Stimulated activated CD4-positive, alpha-beta T cell treated with anti-CD3 and anti-CD28 coated beads, Interleukin-2, amount 100 ng/mL, for 4 hours (primary cell): ENCODE data around the gene UPF2.
"Not testable (repeated sequence)": the region's sequence is repeated elsewhere in the genome, so short reads cannot be mapped to it uniquely, and the experiment has no call there.

Experiments
- DNase-seq: peaks from one replicate; pipeline ENCODE4 v3.0.0-alpha.2; 2020; ENCODE audit warnings: low read depth

UPF2 gene, protein sequence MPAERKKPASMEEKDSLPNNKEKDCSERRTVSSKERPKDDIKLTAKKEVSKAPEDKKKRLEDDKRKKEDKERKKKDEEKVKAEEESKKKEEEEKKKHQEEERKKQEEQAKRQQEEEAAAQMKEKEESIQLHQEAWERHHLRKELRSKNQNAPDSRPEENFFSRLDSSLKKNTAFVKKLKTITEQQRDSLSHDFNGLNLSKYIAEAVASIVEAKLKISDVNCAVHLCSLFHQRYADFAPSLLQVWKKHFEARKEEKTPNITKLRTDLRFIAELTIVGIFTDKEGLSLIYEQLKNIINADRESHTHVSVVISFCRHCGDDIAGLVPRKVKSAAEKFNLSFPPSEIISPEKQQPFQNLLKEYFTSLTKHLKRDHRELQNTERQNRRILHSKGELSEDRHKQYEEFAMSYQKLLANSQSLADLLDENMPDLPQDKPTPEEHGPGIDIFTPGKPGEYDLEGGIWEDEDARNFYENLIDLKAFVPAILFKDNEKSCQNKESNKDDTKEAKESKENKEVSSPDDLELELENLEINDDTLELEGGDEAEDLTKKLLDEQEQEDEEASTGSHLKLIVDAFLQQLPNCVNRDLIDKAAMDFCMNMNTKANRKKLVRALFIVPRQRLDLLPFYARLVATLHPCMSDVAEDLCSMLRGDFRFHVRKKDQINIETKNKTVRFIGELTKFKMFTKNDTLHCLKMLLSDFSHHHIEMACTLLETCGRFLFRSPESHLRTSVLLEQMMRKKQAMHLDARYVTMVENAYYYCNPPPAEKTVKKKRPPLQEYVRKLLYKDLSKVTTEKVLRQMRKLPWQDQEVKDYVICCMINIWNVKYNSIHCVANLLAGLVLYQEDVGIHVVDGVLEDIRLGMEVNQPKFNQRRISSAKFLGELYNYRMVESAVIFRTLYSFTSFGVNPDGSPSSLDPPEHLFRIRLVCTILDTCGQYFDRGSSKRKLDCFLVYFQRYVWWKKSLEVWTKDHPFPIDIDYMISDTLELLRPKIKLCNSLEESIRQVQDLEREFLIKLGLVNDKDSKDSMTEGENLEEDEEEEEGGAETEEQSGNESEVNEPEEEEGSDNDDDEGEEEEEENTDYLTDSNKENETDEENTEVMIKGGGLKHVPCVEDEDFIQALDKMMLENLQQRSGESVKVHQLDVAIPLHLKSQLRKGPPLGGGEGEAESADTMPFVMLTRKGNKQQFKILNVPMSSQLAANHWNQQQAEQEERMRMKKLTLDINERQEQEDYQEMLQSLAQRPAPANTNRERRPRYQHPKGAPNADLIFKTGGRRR

DNA sequence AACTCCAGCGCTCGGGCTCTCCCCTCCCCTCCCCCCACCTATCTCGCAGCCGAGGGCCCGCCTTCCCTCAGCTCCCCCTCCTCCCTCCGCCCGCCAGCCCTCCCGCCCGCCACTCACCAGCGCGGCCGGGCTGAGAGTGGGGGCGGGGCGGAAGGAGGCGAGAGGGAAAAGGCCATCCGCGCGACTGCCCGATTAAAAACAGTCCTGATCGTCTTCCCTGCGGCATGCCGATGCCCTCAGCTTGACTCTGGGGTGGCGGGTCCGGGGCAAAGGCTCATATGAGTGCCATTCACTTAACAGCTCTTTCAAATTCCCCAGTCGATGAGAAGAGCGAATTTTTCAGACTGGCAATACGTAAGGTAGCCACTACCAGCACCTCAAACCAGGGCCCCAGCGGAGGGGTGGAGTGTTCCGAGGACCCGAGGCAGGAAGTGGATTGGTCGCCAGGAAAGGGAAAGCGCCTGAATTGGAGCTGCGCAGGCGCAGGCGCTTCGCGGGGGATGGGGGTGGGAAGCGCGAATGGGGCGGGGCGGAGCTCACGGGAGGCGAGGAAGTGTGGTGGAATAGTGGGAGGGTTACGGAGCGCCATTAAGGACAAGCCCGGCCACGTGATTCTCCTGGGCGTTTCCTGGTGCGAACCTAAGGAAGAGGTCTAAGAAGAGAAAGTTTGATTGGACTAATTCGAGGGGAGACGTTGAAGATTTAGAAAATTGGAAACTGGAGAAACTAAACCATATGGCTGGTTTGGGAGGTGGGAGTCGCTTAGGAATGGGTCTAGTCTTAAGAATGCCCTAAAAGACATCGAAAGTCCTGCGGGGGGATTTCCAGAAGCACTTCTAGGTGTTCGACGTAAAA lies at the start of gene UPF2:
Gene UPF2, minus strand, starts transcription at position 13 of the 855 bp plus-strand sequence. CDS start 7,386 bp downstream, outside the sequence.
- peak; percentile 96 for DNase-seq

DNA sequence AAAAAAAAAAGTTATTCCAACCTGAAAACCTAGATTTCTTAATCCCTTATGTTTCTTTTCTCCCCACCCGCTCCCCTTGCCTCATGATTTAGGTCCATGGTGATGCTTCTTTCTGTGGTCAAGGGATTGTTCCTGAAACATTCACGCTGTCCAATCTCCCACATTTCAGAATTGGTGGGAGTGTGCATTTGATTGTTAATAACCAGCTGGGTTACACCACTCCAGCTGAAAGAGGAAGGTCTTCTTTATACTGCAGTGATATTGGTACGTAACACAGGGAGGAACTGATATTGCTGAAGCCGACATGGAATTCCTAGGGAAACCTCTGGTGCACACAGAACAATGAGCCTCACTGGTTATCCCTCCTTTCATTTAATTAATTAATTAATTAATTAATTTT lies 48.8 kb upstream of the UPF2 start:
- no peak for DNase-seq

DNA sequence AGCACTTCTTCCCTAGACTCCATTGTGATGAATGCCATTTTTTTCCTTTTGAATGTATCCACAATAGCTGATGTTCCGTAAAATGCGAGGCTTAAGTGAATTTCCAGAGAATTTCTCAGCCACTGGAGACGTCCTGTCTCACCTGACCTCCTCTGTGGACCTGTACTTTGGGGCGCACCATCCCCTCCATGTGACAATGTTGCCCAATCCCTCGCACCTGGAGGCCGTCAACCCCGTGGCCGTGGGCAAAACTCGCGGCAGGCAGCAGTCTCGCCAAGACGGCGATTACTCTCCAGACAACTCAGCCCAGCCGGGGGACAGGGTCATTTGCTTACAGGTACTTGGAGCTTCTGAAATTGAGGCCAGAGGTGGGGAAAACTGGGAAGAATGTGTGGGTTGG lies 46.3 kb upstream of the UPF2 start:
- no peak for DNase-seq

DNA sequence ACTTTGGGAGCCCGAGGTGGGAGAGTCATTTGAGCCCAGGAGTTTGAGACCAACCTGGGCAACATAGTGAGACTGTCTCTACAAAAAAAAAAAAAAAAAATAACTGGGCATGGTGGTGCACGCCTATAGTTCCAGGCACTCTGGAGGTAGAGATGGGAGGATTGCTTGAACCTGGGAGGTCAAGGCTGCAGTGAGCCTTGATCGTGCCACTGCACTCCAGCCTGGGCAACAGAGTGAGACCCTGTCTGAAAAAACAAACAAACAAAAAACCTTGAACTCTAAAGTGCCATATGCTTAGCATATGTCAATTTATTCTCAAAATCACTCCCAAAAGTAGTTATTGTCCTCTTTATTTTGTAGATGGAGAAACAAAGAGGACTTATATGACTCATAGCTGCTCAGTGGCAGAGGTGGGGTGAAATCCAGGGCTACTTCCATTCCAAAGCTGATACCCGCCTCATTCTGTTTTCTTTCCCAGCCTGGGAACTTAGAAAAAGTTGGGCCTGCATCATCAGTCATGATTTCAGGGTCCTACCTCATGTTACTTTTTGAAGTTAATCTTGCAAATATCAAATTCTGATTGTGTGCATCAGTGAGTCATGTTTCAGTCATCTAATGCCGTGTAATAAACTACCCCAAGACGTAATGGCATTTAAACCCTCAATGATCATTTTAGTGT lies 39.4 kb upstream of the UPF2 start:
- no peak for DNase-seq

DNA sequence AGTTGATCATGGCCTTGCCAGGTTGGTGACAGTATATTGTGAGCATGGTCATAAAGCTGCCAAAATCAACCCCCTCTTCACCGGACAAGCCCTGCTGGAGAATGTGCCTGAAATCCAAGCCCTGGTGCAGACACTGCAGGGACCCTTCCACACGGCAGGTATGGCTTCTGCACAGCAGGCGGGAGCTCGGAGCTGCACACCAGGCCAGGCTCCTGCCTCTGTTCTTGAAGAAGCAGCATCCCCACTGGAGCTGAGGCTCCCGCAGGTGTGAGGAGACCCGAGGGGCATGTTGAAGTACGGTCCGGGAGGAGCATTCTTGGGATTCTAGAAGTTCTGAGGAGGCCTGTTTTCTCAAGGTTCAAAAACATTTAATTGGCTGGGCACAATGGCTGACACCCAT lies 38.9 kb upstream of the UPF2 start:
- DNase-seq = no peak

DNA sequence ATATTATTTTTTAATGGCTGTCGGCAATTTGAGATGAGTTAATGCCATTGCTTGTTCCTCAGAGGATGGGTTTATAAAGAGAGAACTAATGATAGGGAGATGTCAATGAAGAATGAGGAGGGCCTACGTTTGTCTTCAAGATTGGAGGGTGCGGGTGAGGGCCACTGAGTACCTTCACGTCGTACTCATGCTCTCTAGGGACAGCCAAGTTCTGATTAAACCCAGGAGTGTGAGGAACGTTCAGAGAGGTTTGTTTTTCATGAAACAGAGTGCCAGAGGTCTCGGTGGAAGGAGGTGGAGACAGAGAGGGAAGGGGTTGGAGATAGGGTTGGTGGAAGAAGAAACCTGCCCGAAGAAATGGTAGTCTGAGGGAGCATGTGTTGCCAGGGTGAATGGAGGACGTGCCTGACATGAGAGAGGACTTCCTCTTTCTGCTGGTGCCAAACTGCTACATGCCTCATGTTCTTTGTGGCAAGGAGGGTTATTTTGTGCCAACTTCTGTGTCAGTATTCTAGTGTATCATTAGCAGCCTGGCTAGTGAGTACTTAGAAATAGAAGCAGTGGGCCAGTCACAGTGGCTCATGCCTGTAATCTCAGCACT lies 35.1 kb upstream of the UPF2 start:
- no peak for DNase-seq

DNA sequence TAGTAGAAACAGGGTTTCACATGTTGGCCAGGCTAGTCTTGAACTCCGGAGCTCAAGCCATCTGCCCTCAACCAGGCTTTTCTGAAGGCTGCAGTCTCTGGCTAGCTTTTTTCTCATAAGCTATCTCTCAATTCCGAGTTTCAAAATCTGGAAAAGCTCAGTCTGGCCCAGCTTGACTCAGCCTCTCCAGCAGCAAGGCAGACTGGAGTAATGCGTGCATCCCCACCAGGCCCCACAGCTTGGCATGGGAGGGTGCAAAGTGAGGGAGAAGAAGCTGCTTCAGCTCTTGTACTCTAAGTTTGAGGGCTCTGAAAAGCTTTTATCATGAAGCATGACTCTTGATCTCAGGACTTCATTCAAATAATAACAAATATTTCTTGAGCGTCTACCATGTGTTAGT lies 30.9 kb upstream of the UPF2 start:
- no peak for DNase-seq

DNA sequence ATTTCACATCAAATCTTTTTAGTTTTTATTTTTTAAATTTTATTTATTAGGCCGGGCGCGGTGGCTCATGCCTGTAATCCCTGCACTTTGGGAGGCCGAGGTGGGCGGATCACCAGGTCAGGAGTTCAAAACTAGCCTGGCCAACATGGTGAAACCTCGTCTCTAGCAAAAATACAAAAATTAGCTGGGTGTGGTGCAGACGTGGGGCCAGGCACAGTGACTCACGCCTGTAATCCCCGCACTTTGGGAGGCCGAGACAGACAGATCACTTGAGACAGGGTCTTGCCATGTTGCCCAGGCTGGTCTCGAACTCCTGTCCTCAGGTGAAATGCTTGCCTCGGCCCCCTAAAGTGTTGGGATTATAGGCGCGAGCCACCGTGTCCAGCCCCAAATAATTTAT lies 28.8 kb upstream of the UPF2 start:
- not testable (repeated sequence) for DNase-seq

DNA sequence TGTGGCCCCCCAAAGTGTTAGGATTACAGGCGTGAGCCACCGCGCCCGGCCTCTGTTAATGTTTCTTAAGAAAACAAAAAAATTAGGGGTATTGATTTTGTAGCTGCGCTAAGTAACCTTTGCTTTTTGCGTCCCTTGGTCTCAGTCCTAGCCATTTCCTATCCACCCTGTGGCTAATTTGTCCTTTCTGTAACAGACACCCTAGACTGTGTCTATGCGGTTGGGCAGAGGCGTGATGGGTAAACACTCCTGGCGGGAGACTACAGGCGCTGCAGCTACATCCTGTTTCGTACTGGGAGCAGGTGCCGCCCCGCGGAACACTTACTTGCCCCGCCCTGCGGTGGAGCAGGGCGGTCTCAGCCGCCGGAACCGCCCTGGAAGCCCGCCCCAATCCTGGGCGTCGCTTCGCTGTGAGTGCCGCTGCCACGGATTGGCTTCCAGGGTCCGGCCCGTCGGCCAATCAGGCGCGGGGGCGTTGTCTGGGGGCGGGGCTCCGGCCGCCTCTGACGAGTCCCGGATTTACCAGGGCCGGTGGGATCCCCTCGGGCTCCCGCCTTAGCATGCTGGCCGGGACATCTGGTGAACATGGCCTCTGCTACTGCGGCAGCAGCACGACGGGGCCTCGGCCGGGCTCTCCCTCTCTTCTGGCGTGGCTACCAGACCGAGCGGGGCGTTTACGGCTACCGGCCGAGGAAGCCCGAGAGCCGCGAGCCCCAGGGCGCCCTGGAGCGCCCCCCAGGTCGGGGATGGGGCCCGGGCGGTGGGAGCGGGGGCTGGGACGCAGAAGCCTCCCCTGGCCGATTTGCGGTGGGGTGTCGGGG lies 26.1 kb upstream of the UPF2 start, which contains the start of gene DHTKD1:
Gene DHTKD1, plus strand, starts transcription at position 506 of the 821 bp plus-strand sequence. Its CDS starts 80 bp downstream, at position 586.
- DNase-seq = peak; percentile 98

DNA sequence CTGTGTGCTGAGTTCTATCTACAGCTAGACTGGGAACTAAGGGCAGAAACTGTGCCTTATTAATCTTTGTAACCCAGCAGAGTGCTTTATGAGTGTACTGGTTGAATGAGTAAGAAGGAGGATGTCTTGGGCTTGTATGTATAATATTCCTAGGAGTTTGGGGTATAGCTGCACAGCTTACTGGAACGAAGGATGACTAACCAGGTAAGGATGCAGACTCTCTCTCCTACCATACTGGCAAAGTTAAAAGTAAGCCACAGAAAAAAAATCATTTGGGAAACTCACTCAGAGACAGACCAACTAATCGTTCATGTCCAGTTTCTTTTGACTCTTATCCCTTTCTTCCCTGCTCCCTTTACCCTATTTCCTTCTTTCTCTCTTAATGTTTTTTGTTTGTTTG lies 24.7 kb upstream of the UPF2 start:
- DNase-seq = no peak

DNA sequence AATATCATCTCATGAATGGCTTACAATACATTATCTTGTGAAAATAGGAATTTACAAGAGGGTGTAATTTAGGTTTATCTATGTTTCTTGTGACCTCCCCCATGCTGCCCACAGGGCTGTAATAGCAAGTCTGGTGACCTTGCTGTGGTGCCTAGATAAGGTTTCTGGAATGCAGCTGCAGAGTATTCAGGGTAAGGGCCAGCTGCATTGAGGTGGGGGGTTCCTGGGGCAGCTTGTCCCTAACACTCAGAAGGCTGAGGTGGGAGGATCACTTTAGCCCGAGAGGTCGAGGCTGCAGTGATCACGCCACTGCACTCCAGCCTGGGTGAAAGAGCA lies 20.8 kb upstream of the UPF2 start:
- DNase-seq = no peak

DNA sequence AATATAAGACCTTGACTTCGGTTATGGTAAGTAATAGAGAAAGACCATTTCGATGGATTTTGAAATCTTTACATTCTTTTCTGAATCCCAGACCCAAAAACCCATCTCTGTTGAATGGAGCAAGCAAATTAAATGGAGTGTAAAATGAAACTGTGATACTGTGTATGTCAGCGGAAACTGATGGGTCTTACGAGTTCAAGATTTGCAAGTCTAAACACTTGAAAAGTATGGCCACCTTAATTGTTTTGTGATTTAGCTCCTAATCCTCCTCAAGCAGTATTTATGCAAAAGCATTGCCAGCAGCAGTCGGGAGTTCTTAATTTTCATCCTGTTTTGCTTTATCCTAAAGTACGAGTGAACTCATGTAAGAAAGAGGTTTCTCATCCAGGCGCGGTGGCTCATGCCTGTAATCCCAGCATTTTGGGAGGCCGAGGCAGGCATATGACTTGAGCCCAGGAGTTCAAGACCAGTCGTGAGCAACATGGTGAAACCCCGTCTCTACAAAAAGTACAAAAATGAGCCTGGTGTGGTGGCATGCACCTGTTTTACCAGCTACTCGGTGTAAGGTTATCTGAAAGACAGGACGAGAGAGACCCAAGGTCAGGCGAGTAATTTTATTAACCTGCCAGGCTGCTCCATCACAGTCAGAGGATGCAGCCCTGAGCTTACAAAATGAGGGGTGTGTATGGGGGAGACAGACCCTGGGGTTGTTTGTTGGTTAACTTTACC lies 20.3 kb upstream of the UPF2 start:
- no peak for DNase-seq

DNA sequence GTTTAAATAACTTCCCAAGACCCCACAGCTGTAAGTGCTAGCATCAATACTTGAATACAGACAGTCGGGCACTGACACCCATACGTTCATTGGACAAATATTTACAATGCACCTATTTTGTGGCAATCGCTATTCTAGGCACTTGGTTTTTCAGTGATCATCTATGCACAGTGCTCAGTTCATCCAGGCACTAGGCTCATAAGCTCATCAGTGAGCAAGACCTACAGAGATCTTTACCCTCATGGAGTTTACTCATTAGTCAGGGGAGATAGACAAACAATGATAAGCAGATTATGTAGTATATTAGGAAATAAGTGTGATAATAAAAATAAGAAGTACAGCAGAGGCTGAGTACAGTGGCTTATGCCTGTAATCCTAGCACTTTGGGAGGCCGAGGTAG lies 18.5 kb upstream of the UPF2 start:
- DNase-seq = no peak

DNA sequence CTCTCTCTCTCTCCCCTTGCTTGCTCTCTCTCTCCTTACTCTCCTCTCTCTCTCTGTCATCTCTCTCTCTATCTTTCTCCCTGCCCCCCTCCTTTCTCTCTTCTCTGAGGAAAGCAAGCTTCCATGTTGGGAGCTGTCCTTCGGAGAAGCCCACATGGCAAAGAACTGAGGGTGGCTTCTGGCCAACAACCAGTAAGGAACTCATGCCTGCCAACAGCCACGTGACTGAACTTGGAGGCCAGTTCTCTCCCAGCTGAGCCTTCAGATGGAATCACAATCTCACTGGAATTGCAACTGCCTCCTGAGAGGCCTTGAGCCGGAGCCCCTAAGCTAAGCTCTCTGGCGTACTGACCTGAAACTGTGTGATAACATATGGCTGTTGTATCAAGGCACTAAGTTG lies 14.1 kb upstream of the UPF2 start:
- no peak for DNase-seq

DNA sequence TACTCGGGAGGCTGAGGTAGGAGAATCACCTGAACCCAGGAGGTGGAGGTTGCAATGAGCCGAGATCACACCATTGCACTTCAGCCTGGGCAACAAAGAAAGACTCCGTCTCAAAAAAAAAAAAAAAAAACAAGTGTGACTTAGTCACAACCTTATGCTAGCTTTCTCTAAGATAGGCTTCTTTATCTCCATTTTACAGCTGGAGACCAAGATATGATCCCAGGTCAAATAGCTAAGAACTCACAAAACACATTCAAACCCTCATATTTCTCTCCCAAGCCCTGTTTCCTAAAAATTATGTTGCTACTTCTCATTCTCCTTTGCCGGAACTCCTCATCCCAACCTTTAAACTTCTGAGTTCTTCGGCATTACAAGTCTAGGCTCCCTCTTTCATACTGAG lies 13.1 kb upstream of the UPF2 start:
- no peak for DNase-seq

DNA sequence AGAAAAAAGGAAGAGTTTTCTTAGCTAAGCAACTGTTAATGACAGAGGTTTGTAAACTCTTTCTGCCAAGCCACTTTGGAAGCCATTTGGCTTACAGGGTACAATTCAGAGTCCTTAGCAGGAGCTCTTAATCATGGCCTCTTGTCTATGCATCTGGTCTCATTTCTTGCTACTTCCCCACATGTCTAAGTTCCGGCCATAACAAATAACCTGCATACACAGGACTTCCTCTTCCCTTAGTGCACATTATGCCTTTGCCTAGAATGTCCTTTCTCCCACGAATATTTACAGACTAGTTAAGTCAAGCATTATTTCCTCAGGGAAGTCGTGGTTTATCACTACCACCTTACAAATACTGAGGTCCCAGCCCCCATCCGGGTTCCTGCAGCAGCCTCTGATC lies 8.6 kb upstream of the UPF2 start:
- no peak for DNase-seq

DNA sequence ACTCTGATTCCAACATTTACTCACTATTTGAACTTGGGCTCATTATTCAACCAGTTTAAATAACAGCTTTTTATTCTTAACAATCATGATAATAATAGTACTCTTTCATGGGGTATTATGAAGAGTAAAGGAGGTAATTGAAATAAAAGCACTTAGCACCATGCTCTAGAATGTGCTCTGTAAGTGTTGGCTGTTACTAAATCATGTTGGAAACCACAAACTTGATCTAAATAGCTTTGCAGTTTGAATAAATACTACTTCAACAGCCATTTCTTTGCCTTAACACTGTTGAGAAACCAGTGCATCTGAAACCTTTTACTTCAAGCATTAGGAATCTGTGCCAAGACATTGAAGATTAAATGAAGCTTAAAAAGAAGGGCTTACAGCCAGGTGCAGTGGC lies 7.9 kb upstream of the UPF2 start:
- DNase-seq = no peak

DNA sequence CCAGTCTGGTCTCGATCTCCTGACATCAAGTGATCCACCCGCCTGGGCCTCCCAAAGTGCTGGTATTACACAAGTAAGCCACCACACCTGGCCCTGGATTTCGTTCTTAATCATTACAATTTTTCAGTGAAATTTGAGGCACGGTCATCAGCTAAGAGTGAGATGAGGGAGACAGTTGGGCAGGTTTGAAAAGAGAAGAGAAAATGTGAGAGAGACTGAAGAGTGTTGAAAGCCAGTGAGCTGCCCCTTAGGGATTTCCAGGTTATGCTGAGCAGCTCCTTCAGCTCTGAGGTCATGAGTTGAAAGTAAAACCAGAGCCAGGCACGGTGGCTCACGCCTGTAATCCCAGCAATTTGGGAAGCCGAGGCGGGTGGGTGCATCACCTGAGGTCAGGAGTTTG lies 5.9 kb upstream of the UPF2 start:
- DNase-seq = no peak

DNA sequence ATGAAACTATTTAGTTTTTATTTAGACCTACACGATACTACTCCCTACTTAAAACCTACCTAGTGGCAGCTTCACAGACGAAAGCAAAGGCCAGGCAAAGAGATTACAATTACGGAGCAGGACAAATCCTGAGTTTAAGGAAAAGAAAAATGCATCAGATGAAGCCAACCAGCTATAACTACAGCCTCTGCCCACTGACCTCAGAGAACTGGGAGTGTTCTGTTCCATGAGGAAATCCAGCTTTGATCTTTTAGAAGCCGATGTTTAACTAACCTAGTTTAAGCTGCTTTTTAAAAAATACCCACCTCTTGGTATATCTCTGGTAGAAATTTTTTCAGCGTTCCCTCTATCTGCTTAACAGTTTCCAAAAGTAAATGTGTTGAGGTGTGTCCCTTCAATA lies 3.0 kb upstream of the UPF2 start:
- no peak for DNase-seq
